HEK293 (cell line): Measurements from ENCODE around the gene RNF169.

Source experiments
- CTCF ChIP-seq: fragments of 450-650 bp; formaldehyde crosslinking; IDR thresholded peaks from 2 replicates; pipeline ENCODE4 v1.5.1; 2016; ENCODE audit warnings: missing biosample characterization, missing genetic modification characterization
- ZNF24 ChIP-seq: fragments of 450-650 bp; formaldehyde crosslinking; IDR thresholded peaks from 2 replicates; pipeline ENCODE4 v1.5.1; 2016; ENCODE audit warnings: missing biosample characterization, missing genetic modification characterization
- ZNF274 ChIP-seq, 2 experiments: fragments of 200-500 bp in 1 of 2; fragments of 450-650 bp in 1 of 2; sonication (Bioruptor generic) in 1 of 2; formaldehyde crosslinking in 1 of 2; IDR thresholded peaks; 2 replicates each; pipeline versions ENCODE4 v1.5.1 to v1.6.1; 2014 to 2016; ENCODE audit warnings: borderline replicate concordance in 1 of 2, inconsistent platforms in 1 of 2, low read length in 1 of 2, missing biosample characterization in 1 of 2, missing genetic modification characterization in 1 of 2
- ZNF398 ChIP-seq: fragments of 450-650 bp; formaldehyde crosslinking; IDR thresholded peaks from 2 replicates; pipeline ENCODE4 v1.5.1; 2017; ENCODE audit warnings: missing biosample characterization, missing genetic modification characterization

GRCh38 chr11:74839446-74839845, 90.8 kb downstream of the RNF169 start:
- TF ChIP-seq ZNF398: no peak
- TF ChIP-seq ZNF274 (IDR thresholded peaks at IDR 0.05; ENCODE audit: low read length): no peak
- no peak for TF ChIP-seq ZNF274 (tag by site-specific recombination; IDR thresholded peaks at IDR 0.05; ENCODE audit: borderline replicate concordance)
- no peak for TF ChIP-seq ZNF24 (tag by site-specific recombination)
- TF ChIP-seq CTCF (tag by site-specific recombination): no peak
